H9 (cell line): ENCODE measurements around the gene LTB4R. TPM values are rescaled to one million over a fixed set of nuclear protein-coding genes. Genes with fewer than 3 reads are reported as not detected.

ENCODE experiments used
- DNase-seq: peaks from one replicate; pipeline ENCODE4 v3.0.0-alpha.2; 2017
- H2AFZ ChIP-seq: one replicate; pipeline ENCODE4 v1.6.1; 2013; ENCODE audit warnings: mild to moderate bottlenecking, low read length, control low read depth, moderate library complexity
- H2AK5ac ChIP-seq: 2 replicates; pipeline ENCODE4 v1.6.1; 2013; ENCODE audit warnings: low read length, control low read depth, mixed read lengths; ENCODE audit not compliant: insufficient read length
- H2BK120ac ChIP-seq: one replicate; pipeline ENCODE4 v1.6.1; 2013; ENCODE audit warnings: low read depth, mild to moderate bottlenecking, low read length, control low read depth, inconsistent platforms; ENCODE audit not compliant: poor library complexity, severe bottlenecking
- H2BK12ac ChIP-seq: 2 replicates; pipeline ENCODE4 v1.6.1; 2013; ENCODE audit warnings: low read length, control low read depth, mixed read lengths, low read depth; ENCODE audit not compliant: insufficient read length
- H2BK15ac ChIP-seq: 2 replicates; pipeline ENCODE4 v1.6.1; 2013; ENCODE audit warnings: low read depth, low read length, control low read depth
- H2BK20ac ChIP-seq: one replicate; pipeline ENCODE4 v1.6.1; 2013; ENCODE audit warnings: low read depth, mild to moderate bottlenecking, low read length, control low read depth, inconsistent platforms; ENCODE audit not compliant: poor library complexity, severe bottlenecking
- H2BK5ac ChIP-seq: 2 replicates; pipeline ENCODE4 v1.6.1; 2013; ENCODE audit warnings: low read length, control low read depth, mixed read lengths; ENCODE audit not compliant: insufficient read length
- H3K14ac ChIP-seq: 2 replicates; pipeline ENCODE4 v1.6.1; 2013; ENCODE audit warnings: low read length, control low read depth; ENCODE audit not compliant: insufficient read depth
- H3K18ac ChIP-seq: 2 replicates; pipeline ENCODE4 v1.6.1; 2013; ENCODE audit warnings: low read depth, mild to moderate bottlenecking, mixed read lengths, low read length, control low read depth; ENCODE audit not compliant: insufficient read length
- H3K23ac ChIP-seq: 2 replicates; pipeline ENCODE4 v1.6.1; 2013; ENCODE audit warnings: low read length, control low read depth, mixed read lengths, low read depth; ENCODE audit not compliant: insufficient read length
- H3K23me2 ChIP-seq: 2 replicates; pipeline ENCODE4 v1.6.1; 2013; ENCODE audit warnings: low read depth, mild to moderate bottlenecking, mixed read lengths, low read length, control low read depth; ENCODE audit not compliant: insufficient read length, poor library complexity, severe bottlenecking
- H3K27ac ChIP-seq: 2 replicates; pipeline ENCODE4 v1.5.1; 2013; ENCODE audit warnings: low read length, control low read depth, mixed read lengths, low read depth; ENCODE audit not compliant: insufficient read length
- H3K27me3 ChIP-seq: 2 replicates; pipeline ENCODE4 v1.6.1; 2013; ENCODE audit warnings: low read length, control low read depth, inconsistent platforms; ENCODE audit not compliant: insufficient read depth
- H3K4ac ChIP-seq: 2 replicates; pipeline ENCODE4 v1.6.1; 2013; ENCODE audit warnings: low read depth, mild to moderate bottlenecking, control low read depth, inconsistent platforms, low read length, moderate library complexity
- H3K4me1 ChIP-seq: 2 replicates; pipeline ENCODE4 v1.6.1; 2013; ENCODE audit warnings: low read length, control low read depth, inconsistent platforms; ENCODE audit not compliant: insufficient read depth
- H3K4me2 ChIP-seq: 2 replicates; pipeline ENCODE4 v1.6.1; 2013; ENCODE audit warnings: low read length, control low read depth, mixed read lengths; ENCODE audit not compliant: insufficient read length, insufficient read depth
- H3K56ac ChIP-seq: 2 replicates; pipeline ENCODE4 v1.6.1; 2013; ENCODE audit warnings: low read depth, mild to moderate bottlenecking, mixed read lengths, low read length, control low read depth; ENCODE audit not compliant: insufficient read length
- H3K79me1 ChIP-seq: 2 replicates; pipeline ENCODE4 v1.6.1; 2013; ENCODE audit warnings: low read depth, mild to moderate bottlenecking, moderate library complexity, low read length, control low read depth, inconsistent platforms; ENCODE audit not compliant: insufficient read depth, poor library complexity, severe bottlenecking
- H3K79me2 ChIP-seq: 2 replicates; pipeline ENCODE4 v1.6.1; 2013; ENCODE audit warnings: low read length, control low read depth, inconsistent platforms; ENCODE audit not compliant: insufficient read depth
- H3K9ac ChIP-seq: 2 replicates; pipeline ENCODE4 v1.6.1; 2013; ENCODE audit warnings: low read length, control low read depth, mixed read lengths; ENCODE audit not compliant: insufficient read length; ENCODE audit errors: extremely low read depth
- H3K9me3 ChIP-seq: one replicate; pipeline ENCODE4 v1.6.1; 2013; ENCODE audit warnings: low read depth, low read length, inconsistent platforms; ENCODE audit not compliant: control insufficient read depth
- H3T11ph ChIP-seq: one replicate; pipeline ENCODE4 v1.6.1; 2013; ENCODE audit warnings: mild to moderate bottlenecking, low read length, control low read depth, inconsistent platforms
- H4K20me1 ChIP-seq: one replicate; pipeline ENCODE4 v1.6.1; 2013; ENCODE audit not compliant: control insufficient read depth, insufficient read length, insufficient read depth
- H4K5ac ChIP-seq: 2 replicates; pipeline ENCODE4 v1.6.1; 2013; ENCODE audit warnings: low read depth, mild to moderate bottlenecking, mixed read lengths, low read length, control low read depth; ENCODE audit not compliant: insufficient read length
- H4K8ac ChIP-seq: replicated peaks from 2 replicates; pipeline ENCODE4 v1.6.1; 2013; ENCODE audit warnings: low read length, control low read depth, mixed read lengths, low read depth; ENCODE audit not compliant: insufficient read length
- H4K91ac ChIP-seq: 2 replicates; pipeline ENCODE4 v1.6.1; 2013; ENCODE audit warnings: low read depth, mild to moderate bottlenecking, moderate library complexity, mixed read lengths, low read length, control low read depth; ENCODE audit not compliant: insufficient read length
- H3K27ac Mint-ChIP-seq, 3 experiments: 2 replicates in 2 of 3; 3 replicates in 1 of 3; pipeline ENCODE4 v1.8.0; 2020 to 2021; ENCODE audit warnings: mixed read lengths in 3 of 3, mild to moderate bottlenecking in 1 of 3, moderate library complexity in 1 of 3
- H3K27me3 Mint-ChIP-seq: 2 replicates; pipeline ENCODE4 v1.8.0; 2021; ENCODE audit warnings: low read depth, mild to moderate bottlenecking, moderate library complexity, mixed read lengths
- H3K36me3 Mint-ChIP-seq, 3 experiments: 2 replicates in 2 of 3; 3 replicates in 1 of 3; pipeline ENCODE4 v1.8.0; 2020 to 2021; ENCODE audit warnings: low read depth in 3 of 3, mixed read lengths in 3 of 3; ENCODE audit not compliant: insufficient read depth in 1 of 3
- H3K4me1 Mint-ChIP-seq, 2 experiments: 2 replicates each; pipeline ENCODE4 v1.8.0; 2020; ENCODE audit warnings: mixed read lengths in 2 of 2
- H3K4me3 Mint-ChIP-seq, 2 experiments: 2 replicates in 1 of 2; 3 replicates in 1 of 2; pipeline ENCODE4 v1.8.0; 2020 to 2021; ENCODE audit warnings: mild to moderate bottlenecking in 2 of 2, mixed read lengths in 2 of 2, moderate library complexity in 1 of 2
- H3K9me3 Mint-ChIP-seq, 2 experiments: 2 replicates in 1 of 2; 3 replicates in 1 of 2; pipeline ENCODE4 v1.8.0; 2020; ENCODE audit warnings: mild to moderate bottlenecking in 2 of 2, mixed read lengths in 2 of 2, moderate library complexity in 1 of 2
- CTCF ChIP-seq: fragments of 200-600 bp; sonication (generic); conservative IDR thresholded peaks from 3 replicates; pipeline ENCODE4 v1.8.0; 2021; ENCODE audit warnings: antibody characterized with exemption, mild to moderate bottlenecking
- WGBS: extraction: QIAGEN DNeasy Blood & Tissue Kit; methylation state at CpG from one replicate; pipeline ENCODE4 v1.1.7; 2013; ENCODE audit warnings: missing lambda C conversion rate, low lambda C conversion rate, mixed read lengths; ENCODE audit not compliant: insufficient read length; ENCODE audit errors: extremely low coverage; 5-methylcytosine and 5-hydroxymethylcytosine counted together
- total RNA-seq: library from RNA; stranded (reverse); gene quantifications from 2 replicates; pipeline ENCODE4 v1.2.1, GENCODE V29; 2021

Gene LTB4R
- total RNA-seq, 1 experiment from 2014 or later, result 8.9 TPM

- no peaks in the 10 kb centered on the region for H3K9me3 ChIP-seq
- no peak overlapping the region for H4K5ac ChIP-seq
- H2BK12ac ChIP-seq, result no peak overlapping the region
- no peak overlapping the region for H4K8ac ChIP-seq
- H2BK5ac ChIP-seq, result no peak overlapping the region
- peak overlapping the region; percentile 100 for H3K4me2 ChIP-seq
- TF ChIP-seq CTCF, result no peak
- H3K23me2 ChIP-seq, result peaks cover 11% of the 10 kb centered on the region
- no peak overlapping the region for H3K4ac ChIP-seq
- H3K27me3 ChIP-seq, result no peaks in the 10 kb centered on the region
- H3K27me3 Mint-ChIP-seq, result no peaks in the 10 kb centered on the region; the same call in 1 of the 2 replicates
- no peak overlapping the region for H2BK15ac ChIP-seq
- H3T11ph ChIP-seq, result no peak overlapping the region
- H2AK5ac ChIP-seq, result no peak overlapping the region
- no peak overlapping the region for H2BK120ac ChIP-seq
- peak overlapping the region; percentile 84 for H3K9ac ChIP-seq
- peak overlapping the region in 2 of 3 experiments; percentile 31 to 97; a peak in 3 of 7 replicates for H3K27ac Mint-ChIP-seq
- no peak overlapping the region for H3K27ac ChIP-seq
- WGBS, result no CpG with 5 or more reads among the region's 7 CpGs
- no peaks in the 10 kb centered on the region; a peak in 1 of 5 replicates for H3K9me3 Mint-ChIP-seq
- peak overlapping the region; percentile 91 to 93 for H3K4me3 Mint-ChIP-seq
- H3K23ac ChIP-seq, result no peak overlapping the region
- H4K20me1 ChIP-seq, result no peaks in the 10 kb centered on the region
- no peak overlapping the region for H2BK20ac ChIP-seq
- H3K36me3 Mint-ChIP-seq, result peaks cover 16 to 48% (median 43%) of the 10 kb centered on the region in 3 experiments
- H2AFZ ChIP-seq, result no peak overlapping the region
- peaks cover 4% of the 10 kb centered on the region; the same call in 1 of the 2 replicates for H3K4me1 ChIP-seq
- peak; percentile 38 for DNase-seq
- peaks cover 4% of the 10 kb centered on the region; the same call in 1 of the 2 replicates for H3K79me2 ChIP-seq
- H3K14ac ChIP-seq, result no peak overlapping the region
- H3K79me1 ChIP-seq, result peaks cover 3% of the 10 kb centered on the region
- H4K91ac ChIP-seq, result no peak overlapping the region
- H3K18ac ChIP-seq, result no peak overlapping the region
- H3K4me1 Mint-ChIP-seq, result peaks cover 21 to 22% of the 10 kb centered on the region in 2 experiments
- no peak overlapping the region for H3K56ac ChIP-seq
Observed at GRCh38 chr14:24298892-24299254, 12.4 kb upstream of the LTB4R start.
